SK-N-SH (cell line): ENCODE measurements around the gene TAOK1. TPM values are rescaled to one million over a fixed set of nuclear protein-coding genes. Genes with fewer than 3 reads are reported as not detected.

Experiments used
- CTCF ChIA-PET: fragments of 300-600, 350-600 bp; formaldehyde crosslinking; extraction: SDS; loops from one replicate; lab custom pipeline; 2021; lab: Yijun Ruan, JAX
- POLR2A ChIA-PET: fragments of 350-600 bp; sonication (Branson Sonifier 250); formaldehyde crosslinking; extraction: SDS; loops from one replicate; lab custom pipeline; 2020; ENCODE audit warnings: antibody characterized with exemption, inconsistent platforms; lab: Yijun Ruan, JAX
- DNase-seq: peaks from one replicate; pipeline ENCODE4 v3.0.0; 2012
- H2AFZ ChIP-seq: fragments of 200-600 bp; sonication (generic); 2 replicates; pipeline ENCODE4 v1.8.1; 2016; ENCODE audit warnings: antibody characterized with exemption, mild to moderate bottlenecking, low read depth
- H3F3A ChIP-seq: fragments of 200-600 bp; sonication (generic); replicated peaks from 2 replicates; pipeline ENCODE3; 2016; ENCODE audit warnings: antibody characterized with exemption, mild to moderate bottlenecking; ENCODE audit not compliant: insufficient read depth
- H3K27ac ChIP-seq, 2 experiments: fragments of 200-500 bp in 1 of 2; fragments of 200-600 bp in 1 of 2; sonication (Bioruptor generic) in 1 of 2; sonication (generic), shearing (Covaris generic) in 1 of 2; 2 replicates each; pipeline versions ENCODE4 v1.5.1 to v1.6.1; 2014 to 2016; ENCODE audit warnings: low read depth in 2 of 2, inconsistent platforms in 1 of 2, low read length in 1 of 2, mild to moderate bottlenecking in 1 of 2, mixed read lengths in 1 of 2
- H3K27me3 ChIP-seq: fragments of 200-600 bp; sonication (generic), shearing (Covaris generic); 2 replicates; pipeline ENCODE4 v1.6.1; 2016; ENCODE audit warnings: mixed run types; ENCODE audit not compliant: insufficient read depth
- H3K36me3 ChIP-seq, 2 experiments: fragments of 200-500 bp in 1 of 2; fragments of 200-600 bp in 1 of 2; sonication (Bioruptor generic) in 1 of 2; sonication (generic) in 1 of 2; replicated peaks in 1 of 2; 2 replicates each; pipeline versions ENCODE3 to v1.5.1; 2014 to 2016; ENCODE audit warnings: low read length in 1 of 2, mild to moderate bottlenecking in 1 of 2; ENCODE audit not compliant: insufficient read depth in 2 of 2, control insufficient read depth in 1 of 2
- H3K4me1 ChIP-seq, 2 experiments: fragments of 200-500 bp in 1 of 2; fragments of 200-600 bp in 1 of 2; sonication (Bioruptor generic) in 1 of 2; sonication (generic), shearing (Covaris generic) in 1 of 2; 2 replicates each; pipeline versions ENCODE4 v1.5.1 to v1.6.1; 2014 to 2016; ENCODE audit warnings: low read depth in 1 of 2, low read length in 1 of 2, mixed run types in 1 of 2; ENCODE audit not compliant: insufficient read depth in 2 of 2, control insufficient read depth in 1 of 2
- H3K4me2 ChIP-seq: fragments of 200-600 bp; sonication (generic), shearing (Covaris generic); 2 replicates; pipeline ENCODE4 v1.6.1; 2017; ENCODE audit warnings: mixed run types
- H3K4me3 ChIP-seq, 2 experiments: fragments of 200-500 bp in 1 of 2; fragments of 200-600 bp in 1 of 2; sonication (Bioruptor generic) in 1 of 2; sonication (generic), shearing (Covaris generic) in 1 of 2; 2 replicates each; pipeline versions ENCODE4 v1.5.1 to v1.8.1; 2014 to 2016; ENCODE audit warnings: low read depth in 2 of 2, inconsistent platforms in 1 of 2, low read length in 1 of 2, mild to moderate bottlenecking in 1 of 2, mixed read lengths in 1 of 2, moderate library complexity in 1 of 2
- H3K79me2 ChIP-seq: fragments of 200-600 bp; sonication (generic); 2 replicates; pipeline ENCODE4 v1.8.1; 2017; ENCODE audit warnings: mild to moderate bottlenecking; ENCODE audit not compliant: insufficient read depth
- H3K9ac ChIP-seq: fragments of 200-600 bp; sonication (generic); 2 replicates; pipeline ENCODE4 v1.6.1; 2017; ENCODE audit warnings: mixed run types
- H3K9me2 ChIP-seq: fragments of 200-600 bp; sonication (generic); 2 replicates; pipeline ENCODE4 v1.6.1; 2017; ENCODE audit warnings: mixed run types
- H3K9me3 ChIP-seq: fragments of 200-600 bp; sonication (generic); 2 replicates; pipeline ENCODE4 v1.6.1; 2017; ENCODE audit warnings: mixed run types, mild to moderate bottlenecking, moderate library complexity
- H4K20me1 ChIP-seq: fragments of 200-600 bp; sonication (generic); 2 replicates; pipeline ENCODE4 v1.6.1; 2017; ENCODE audit warnings: mild to moderate bottlenecking, mixed run types; ENCODE audit not compliant: insufficient read depth
- EP300 ChIP-seq, 2 experiments: IDR thresholded peaks; 2 replicates each; pipeline versions ENCODE4 v1.4.0 to v1.6.1; 2012; ENCODE audit warnings: borderline replicate concordance in 1 of 2, low read depth in 1 of 2, low read length in 1 of 2
- FOSL2 ChIP-seq: IDR thresholded peaks from 2 replicates; pipeline ENCODE4 v1.4.0; 2012; ENCODE audit warnings: low read depth, mild to moderate bottlenecking, moderate library complexity, borderline replicate concordance
- MXI1 ChIP-seq: IDR thresholded peaks from 2 replicates; pipeline ENCODE4 v1.6.1; 2012; ENCODE audit warnings: mild to moderate bottlenecking, low read depth, low read length, improper control_type of control experiment
- POLR2AphosphoS5 ChIP-seq: IDR thresholded peaks from 2 replicates; pipeline ENCODE4 v1.6.1; 2012; ENCODE audit warnings: low read depth, low read length
- TCF12 ChIP-seq: IDR thresholded peaks from 2 replicates; pipeline ENCODE4 v1.4.0; 2012
- TEAD4 ChIP-seq: IDR thresholded peaks from 2 replicates; pipeline ENCODE4 v1.4.0; 2012; ENCODE audit warnings: mild to moderate bottlenecking, borderline replicate concordance; ENCODE audit not compliant: insufficient read depth
- WGBS: methylation state at CpG from one replicate; pipeline ENCODE4 v1.1.6; 2017; ENCODE audit warnings: low lambda C conversion rate; 5-methylcytosine and 5-hydroxymethylcytosine counted together
- polyA plus RNA-seq, 3 experiments: library from polyadenylated mRNA; depleted of rRNA; stranded (reverse); fragments of >200 nt; gene quantifications; 2 replicates each; pipeline ENCODE4 v1.2.3, GENCODE V29; 2012
- TF ChIP-seq, protein P1 (sequence below): fragments of 150-350 bp; IDR thresholded peaks from 2 replicates; pipeline ENCODE4 v1.6.1; 2017; ENCODE audit warnings: antibody characterized with exemption, low read length, low read depth, borderline replicate concordance

Gene TAOK1
- polyA plus RNA-seq, 1 of the 3 experiments (the other 2 are of a cell fraction) = 5.9 TPM

DNA sequence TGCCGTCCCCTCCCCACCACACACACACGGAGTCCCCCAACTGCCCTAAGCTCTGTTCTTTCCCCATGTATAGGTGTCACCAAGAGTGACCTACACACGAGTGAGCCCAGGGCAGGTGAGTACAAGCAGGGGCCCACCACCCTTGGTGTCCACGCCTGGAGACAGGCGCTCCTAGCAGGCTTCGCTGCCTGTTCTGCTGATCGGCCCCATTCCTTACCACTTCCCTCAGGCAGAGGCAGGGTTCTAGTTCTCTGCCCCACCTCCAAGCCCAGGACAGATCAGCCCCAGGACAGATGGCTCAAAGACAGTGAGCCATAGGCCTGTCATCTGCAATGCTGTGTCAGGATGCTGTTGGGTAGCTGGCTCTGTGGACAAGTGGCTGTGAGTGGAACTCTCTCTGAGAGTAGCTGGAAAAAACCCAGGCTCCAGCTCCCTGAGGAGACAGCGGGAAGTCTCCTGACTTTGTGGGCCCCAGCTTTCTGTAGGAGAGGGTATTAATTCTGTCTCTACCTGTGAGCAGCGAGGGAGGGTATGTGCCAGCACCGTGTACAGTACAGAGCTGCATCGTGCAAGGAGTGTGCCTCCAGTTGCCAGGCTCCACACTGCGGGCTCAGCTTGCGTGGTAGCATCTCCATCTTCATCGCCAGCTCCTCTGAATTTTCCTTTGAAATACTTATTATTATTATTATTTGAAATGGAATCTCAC lies 179.2 kb downstream of the TAOK1 start:
- peak overlapping the region; percentile 76 to 85 for H3K4me3 ChIP-seq
- POLR2A ChIA-PET = interaction anchor here (1.1 kb wide), 1 partner anchor 191 kb away, joined by 3 read pairs; no protein-coding TSS in a partner anchor
- H3K9me2 ChIP-seq = no peaks in the 10 kb centered on the region
- H3K79me2 ChIP-seq = peaks cover 10% of the 10 kb centered on the region; the same call in 1 of the 2 replicates
- peak overlapping the region; percentile 92 for H3K4me2 ChIP-seq
- CTCF ChIA-PET = interaction anchor here (1.0 to 11.6 kb wide), 5 partner anchors 14 to 535 kb away, joined by 3 to 166 read pairs (median 98); partner anchors contain the start of genes ANKRD13B and GIT1
- H3K27me3 ChIP-seq = no peaks in the 10 kb centered on the region
- H3K4me1 ChIP-seq = peaks cover 8 to 27% of the 10 kb centered on the region in 2 experiments; a peak in 1 of 4 replicates
- WGBS = 67% methylated on average over 13 of the region's 14 CpGs
- no peak overlapping the region for H2AFZ ChIP-seq
- H3F3A ChIP-seq = peaks cover 7% of the 10 kb centered on the region
- peaks cover 0 to 17% of the 10 kb centered on the region in 2 experiments for H3K36me3 ChIP-seq
- no peaks in the 10 kb centered on the region for H3K9me3 ChIP-seq
- TF ChIP-seq FOSL2 = no peak
- 0 out of 2 replicates have a peak, but pooled peaks have one; percentile 33 for TF ChIP-seq MXI1
- 0 out of 2 replicates have a peak, but pooled peaks cover 4% of the 10 kb centered on the region for H4K20me1 ChIP-seq
- peak overlapping the region; percentile 79 for H3K9ac ChIP-seq
- peak; percentile 43 for DNase-seq
- H3K27ac ChIP-seq = peak overlapping the region; percentile 66 to 83

DNA sequence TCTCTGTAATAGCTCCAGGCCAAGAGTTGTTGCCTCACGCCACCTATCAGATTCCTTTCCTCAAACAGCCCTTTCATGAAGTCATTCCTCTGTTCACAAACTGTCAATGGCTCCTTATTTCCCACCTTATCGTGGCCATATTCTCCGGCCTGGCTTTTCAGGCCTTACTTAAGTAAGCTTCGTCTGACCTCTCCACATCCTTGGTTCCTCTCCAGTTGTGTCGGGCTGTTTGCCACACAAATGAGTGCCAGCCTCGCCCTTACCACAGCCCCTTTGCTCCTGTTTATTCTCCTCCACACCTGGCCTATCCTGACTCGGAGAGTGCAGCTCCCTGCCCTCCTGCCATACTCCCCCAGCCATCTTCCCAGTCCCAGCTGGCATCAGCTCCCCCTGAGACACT lies 180.4 kb downstream of the TAOK1 start:
- H3K27me3 ChIP-seq = no peaks in the 10 kb centered on the region
- H3K9me3 ChIP-seq = no peaks in the 10 kb centered on the region
- no peak overlapping the region for H2AFZ ChIP-seq
- peaks cover 8 to 27% of the 10 kb centered on the region in 2 experiments; a peak in 1 of 4 replicates for H3K4me1 ChIP-seq
- no peaks in the 10 kb centered on the region for H3K9me2 ChIP-seq
- ChIA-PET POLR2A (interaction anchor here (0.6 to 0.7 kb wide), 2 partner anchors 202 to 276 kb away, joined by 3 read pairs; no protein-coding TSS in a partner anchor), CTCF (interaction anchor here (0.8 to 11.6 kb wide), 6 partner anchors 13 to 534 kb away, joined by 3 to 166 read pairs (median 51); partner anchors contain the start of genes ANKRD13B and GIT1)
- no peak overlapping the region for H3K4me3 ChIP-seq
- H3K36me3 ChIP-seq = peaks cover 0 to 28% of the 10 kb centered on the region in 2 experiments
- no peak overlapping the region for H3K4me2 ChIP-seq
- TF ChIP-seq POLR2AphosphoS5 (no peak), TEAD4 (no peak), TCF12 (no peak), MXI1 (no peak), EP300 (IDR thresholded peaks at IDR 0.05; ENCODE audit: borderline replicate concordance in 1 of 2, low read depth in 1 of 2, low read length in 1 of 2) (no peak)
- TF ChIP-seq, protein P1, sequence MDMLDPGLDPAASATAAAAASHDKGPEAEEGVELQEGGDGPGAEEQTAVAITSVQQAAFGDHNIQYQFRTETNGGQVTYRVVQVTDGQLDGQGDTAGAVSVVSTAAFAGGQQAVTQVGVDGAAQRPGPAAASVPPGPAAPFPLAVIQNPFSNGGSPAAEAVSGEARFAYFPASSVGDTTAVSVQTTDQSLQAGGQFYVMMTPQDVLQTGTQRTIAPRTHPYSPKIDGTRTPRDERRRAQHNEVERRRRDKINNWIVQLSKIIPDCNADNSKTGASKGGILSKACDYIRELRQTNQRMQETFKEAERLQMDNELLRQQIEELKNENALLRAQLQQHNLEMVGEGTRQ = no peak
- no peak for DNase-seq
- H3K27ac ChIP-seq = no peak overlapping the region
- 0 out of 2 replicates have a peak, but pooled peaks cover 4% of the 10 kb centered on the region for H4K20me1 ChIP-seq
- WGBS = 92% methylated on average over 7 of the region's 7 CpGs
- peaks cover 6% of the 10 kb centered on the region; the same call in 1 of the 2 replicates for H3K79me2 ChIP-seq
- no peak overlapping the region for H3K9ac ChIP-seq
- H3F3A ChIP-seq = peaks cover 7% of the 10 kb centered on the region
